ENCODE data around the gene TNS2. TPM values are rescaled to one million over a fixed set of nuclear protein-coding genes. Genes with fewer than 3 reads are reported as not detected.

The TNS2 gene
- polyA plus RNA-seq, 3 donors = 53.4 to 562 (median 225) TPM

DNA sequence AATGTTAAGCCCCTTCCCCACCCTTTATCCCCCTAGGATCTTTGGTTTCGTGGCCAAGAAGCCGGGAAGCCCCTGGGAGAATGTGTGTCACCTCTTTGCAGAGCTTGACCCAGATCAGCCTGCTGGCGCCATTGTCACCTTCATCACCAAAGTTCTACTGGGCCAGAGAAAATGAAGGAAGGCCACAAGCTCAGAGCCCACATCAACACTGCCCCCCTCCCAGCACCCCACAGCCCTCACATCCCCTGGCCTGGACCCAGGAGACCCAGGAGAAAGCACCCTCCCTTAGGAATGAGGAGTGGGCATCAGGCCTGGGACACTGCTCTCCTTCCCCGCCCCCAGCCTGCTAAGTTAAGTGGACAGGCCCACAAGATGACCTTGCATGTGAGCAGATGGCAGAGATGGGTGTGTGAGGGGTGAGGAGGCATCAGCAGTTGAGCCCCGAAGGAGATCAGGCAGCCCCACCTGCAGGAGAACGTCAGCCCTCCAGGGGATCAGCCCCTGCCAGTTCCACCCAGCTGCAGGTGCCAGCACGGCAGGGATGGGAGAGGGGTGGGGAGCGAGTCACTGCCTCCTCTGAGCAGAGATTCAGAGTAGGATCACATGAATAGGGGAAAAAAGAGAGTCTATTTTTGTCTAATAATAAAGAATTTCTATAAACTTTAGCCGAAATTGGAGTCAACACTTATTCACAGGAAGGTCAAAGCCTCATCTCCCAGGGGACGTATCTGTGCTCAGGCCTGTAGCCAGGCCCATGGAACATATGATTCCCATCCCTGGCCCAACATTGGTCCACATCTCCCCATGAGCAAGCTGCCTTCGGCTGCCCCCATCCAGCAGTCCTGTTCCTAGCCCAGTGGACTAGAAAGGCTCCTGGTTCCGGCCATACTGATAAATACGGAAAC lies 14.1 kb downstream of the TNS2 start:
- WGBS, 3 donors = 48 to 64% (median 58%) methylated on average over 13 of the region's 13 CpGs
- H3K27ac ChIP-seq (ENCODE audit: low read depth, low read length) = no peak overlapping the region

- WGBS, 3 donors = 62 to 86% (median 68%) methylated on average over 11 of the region's 11 CpGs
Measured at GRCh38 chr12:53064613-53065436, 15.0 kb downstream of the TNS2 start.

DNA sequence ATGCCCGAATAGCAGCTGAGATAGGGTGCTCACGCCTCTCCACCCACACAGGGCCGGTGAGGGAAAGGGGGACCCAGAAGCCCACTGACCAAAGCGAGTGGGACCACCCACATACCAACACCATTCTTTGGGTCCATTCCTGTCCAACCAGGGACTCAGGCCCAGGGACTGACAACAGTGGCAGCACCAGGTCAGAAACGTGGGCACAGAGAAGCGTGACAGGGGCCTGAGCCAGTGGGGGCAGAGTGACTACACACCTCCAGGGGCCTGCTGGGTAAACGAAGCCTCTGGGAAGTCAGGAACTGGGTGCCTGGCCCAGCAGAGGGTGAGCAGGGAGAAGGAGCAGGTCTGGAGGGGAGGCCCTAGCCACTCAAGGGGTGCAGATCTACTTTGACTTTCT lies 15.6 kb downstream of the TNS2 start:
- H3K27ac ChIP-seq (ENCODE audit: low read depth, low read length) = no peak overlapping the region
- 64 to 79% (median 72%) methylated on average over 7 of the region's 7 CpGs for WGBS, 3 donors

More at GRCh38 chr12:53064613-53065436, 15.0 kb downstream of the TNS2 start:
- no peak overlapping the region for H3K27ac ChIP-seq (ENCODE audit: low read depth, low read length)

- peak overlapping the region; percentile 65 for H3K27ac ChIP-seq (ENCODE audit: low read depth, low read length)
- 29 to 44% (median 31%) methylated on average over 24 of the region's 24 CpGs for WGBS, 3 donors
Measured at GRCh38 chr12:53065975-53066931, 16.4 kb downstream of the TNS2 start.

DNA sequence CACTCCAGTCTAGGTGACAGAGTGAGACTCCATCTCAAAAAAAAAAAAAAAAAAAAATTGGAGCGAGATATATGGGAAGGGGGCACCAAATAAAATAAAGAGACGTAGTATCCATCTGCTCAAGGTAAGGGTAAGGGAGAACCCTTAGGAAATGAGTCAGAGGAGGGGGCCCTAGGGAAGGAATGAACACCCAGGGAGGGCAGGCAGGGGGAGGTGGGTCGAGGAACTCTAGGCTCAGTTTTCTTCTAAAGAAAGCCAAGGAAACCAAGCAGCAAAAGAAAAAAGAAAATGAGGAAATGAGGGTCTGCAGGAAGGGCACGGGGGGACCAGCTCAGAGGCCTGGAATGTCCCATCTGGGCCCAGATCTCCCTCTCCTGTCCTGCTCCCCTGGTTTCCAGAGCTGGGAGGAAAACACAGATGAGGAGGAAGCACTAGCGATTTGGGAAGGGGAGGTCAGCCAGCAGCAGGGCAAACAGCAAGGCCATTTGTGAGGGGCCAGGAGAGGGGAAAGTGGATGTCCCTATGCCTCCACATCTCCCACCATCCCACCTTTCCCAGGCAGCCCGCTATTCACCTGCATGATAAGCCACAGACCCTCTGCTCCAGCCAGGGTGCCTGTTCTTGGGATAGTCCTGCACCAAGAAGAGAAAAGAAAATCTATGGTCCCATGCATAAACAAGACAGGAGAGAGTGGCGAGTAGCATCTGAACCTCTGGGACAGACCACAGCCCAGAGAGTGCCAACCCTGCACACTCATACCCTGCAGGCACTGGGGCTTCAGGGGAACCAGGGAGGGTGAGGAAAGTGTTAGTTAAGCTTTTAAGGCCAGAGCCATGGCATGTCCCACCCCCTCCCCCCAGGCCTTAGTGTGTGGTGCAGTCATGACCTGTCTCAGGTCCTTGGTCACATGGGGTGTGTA lies 17.5 kb downstream of the TNS2 start:
- no peak overlapping the region for H3K27ac ChIP-seq (ENCODE audit: low read depth, low read length)
- 71 to 86% (median 72%) methylated on average over 6 to 7 of the region's 7 CpGs for WGBS, 3 donors

DNA sequence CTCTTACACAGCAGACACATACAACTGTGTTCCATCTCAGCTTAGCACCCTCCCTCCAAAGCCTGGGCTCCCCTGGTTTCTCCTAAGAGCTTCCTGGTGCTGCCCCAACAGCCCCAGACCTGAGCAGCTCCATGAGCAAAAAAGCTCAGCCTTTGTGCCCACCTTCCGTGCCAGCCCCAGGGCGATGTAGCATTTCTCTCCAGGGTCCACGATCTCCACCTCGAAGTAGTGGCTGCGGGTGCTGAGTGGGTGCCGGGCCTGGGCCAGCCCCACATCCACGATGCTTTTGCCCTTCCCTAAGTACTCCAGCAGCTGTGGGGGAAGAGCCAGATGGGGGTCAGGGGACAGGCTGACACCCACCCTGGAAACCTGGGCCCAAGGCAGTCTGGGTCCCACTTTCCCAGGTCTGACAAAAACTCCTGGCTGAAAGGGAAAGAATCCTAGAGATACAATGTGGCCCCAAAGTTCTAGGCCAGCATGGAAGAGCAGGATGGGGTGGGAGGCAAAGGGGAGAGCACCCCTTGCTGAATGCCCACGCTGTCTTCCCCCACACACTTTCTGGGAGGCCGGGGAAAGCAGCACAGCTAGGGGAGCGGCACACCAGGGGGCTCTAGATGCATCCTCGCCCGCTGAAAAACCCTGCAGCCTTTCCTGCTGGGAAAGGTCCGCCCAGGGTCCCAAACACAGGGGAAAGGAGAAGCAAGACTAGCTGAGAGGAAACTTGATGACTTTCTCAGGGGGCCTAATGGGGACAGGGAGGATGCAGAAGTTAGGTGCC lies 18.3 kb downstream of the TNS2 start:
- 80 to 89% (median 81%) methylated on average over 13 of the region's 13 CpGs for WGBS, 3 donors
- H3K27ac ChIP-seq (ENCODE audit: low read depth, low read length) = no peak overlapping the region

DNA sequence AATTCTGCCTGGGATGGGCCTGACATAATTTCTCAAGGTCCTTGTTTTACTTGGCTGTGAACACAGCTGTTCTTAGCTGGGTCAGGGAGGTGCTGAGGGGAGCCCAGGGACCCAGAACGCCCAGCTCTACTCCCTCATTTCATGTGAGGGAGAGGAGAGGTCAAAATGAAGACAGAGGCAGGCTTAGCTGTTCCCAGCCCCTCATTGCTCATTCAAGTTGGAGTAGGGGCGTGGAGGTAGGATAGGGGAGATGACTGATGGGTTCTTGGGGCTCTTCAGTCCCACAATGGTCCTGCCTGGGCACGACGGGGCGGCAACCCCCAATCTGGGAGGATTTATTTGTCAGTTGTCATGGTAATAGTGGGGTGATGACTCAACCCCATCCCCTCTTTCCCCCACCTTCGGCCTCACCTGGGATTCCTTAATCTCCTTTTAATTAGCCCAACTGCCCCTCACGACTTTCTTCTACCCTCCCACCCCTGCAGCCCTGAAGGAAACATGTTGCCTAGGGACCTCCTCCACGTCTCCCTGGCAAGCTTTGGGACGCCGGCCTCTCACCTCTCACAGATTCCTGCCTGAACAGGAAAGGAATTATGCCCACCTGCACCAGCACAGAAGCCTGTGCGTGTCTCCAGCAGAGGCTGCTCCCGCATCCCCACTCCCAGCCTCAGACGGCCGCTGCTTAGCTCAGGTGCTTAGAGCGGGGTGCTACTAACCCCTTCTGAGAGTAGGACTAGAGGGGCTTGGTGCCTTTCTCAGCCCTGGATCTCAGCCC lies 19.1 kb downstream of the TNS2 start:
- WGBS, 3 donors = 64 to 75% (median 69%) methylated on average over 13 to 15 of the region's 15 CpGs
- H3K27ac ChIP-seq (ENCODE audit: low read depth, low read length) = no peak overlapping the region

- no peak overlapping the region for H3K27ac ChIP-seq (ENCODE audit: low read depth, low read length)
- 54 to 78% (median 62%) methylated on average over 12 of the region's 12 CpGs for WGBS, 3 donors
Measured at GRCh38 chr12:53069621-53070410, 20.0 kb downstream of the TNS2 start.

- 70 to 91% (median 90%) methylated on average over 7 of the region's 7 CpGs for WGBS, 3 donors
- H3K27ac ChIP-seq (ENCODE audit: low read depth, low read length) = no peak overlapping the region
Measured at GRCh38 chr12:53070877-53071492, 21.1 kb downstream of the TNS2 start.

DNA sequence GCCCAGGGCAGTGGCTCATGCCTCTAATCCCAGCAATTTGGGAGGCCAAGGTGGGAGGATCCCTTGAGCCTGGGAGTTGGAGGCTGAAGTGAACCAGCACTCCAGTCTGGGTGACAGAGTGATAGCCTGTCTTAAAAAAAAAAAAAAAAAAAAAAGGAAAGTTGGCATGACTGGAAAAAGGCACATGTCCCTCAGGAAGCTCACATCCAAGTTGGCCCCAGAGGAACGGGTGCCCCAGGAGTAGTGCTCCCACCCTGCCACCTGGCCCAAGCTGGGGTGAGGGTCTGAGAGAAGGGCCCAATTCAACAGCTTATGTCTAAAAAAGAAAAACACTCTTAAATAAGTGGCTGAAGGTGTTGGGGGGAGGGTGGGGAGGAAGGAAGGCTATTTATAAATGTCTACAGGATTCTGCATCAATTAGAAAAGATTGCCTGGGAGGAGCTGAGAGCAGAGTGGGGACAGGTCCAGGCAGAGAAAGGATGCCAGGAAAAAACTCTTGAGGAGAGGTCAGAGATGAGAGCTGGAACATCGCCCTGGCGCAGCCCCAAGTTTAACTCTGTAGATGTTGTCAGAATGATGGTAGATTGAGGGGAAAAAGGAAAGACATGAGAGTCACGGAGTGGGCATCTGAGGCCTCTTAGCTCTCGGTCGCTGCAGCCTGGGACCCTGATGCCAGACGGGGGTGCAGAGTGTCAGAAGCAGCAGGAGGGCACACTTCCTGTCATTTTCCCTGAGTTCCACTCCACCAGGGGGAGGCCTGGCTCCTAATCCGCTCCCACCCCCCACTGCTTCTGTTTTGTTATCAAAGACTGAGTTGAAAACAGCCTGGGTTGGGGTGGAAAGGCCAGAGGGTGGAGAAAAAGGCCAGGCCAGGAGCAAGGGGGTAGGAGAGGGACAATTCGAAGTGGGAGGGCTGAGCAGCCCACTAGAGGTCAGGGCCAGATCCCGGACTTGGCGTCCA lies 22.0 kb downstream of the TNS2 start:
- H3K27ac ChIP-seq (ENCODE audit: low read depth, low read length) = no peak overlapping the region
- WGBS, 3 donors = 39 to 73% (median 40%) methylated on average over 11 of the region's 11 CpGs

GRCh38 chr12:53073881-53074280 lies 24.0 kb downstream of the TNS2 start:
- no peak overlapping the region for H3K27ac ChIP-seq (ENCODE audit: low read depth, low read length)
- WGBS, 3 donors = 30 to 54% (median 46%) methylated on average over 6 of the region's 6 CpGs

GRCh38 chr12:53074283-53074998 lies 24.6 kb downstream of the TNS2 start:
- 83 to 88% (median 87%) methylated on average over 11 of the region's 11 CpGs for WGBS, 3 donors
- H3K27ac ChIP-seq (ENCODE audit: low read depth, low read length) = no peak overlapping the region

- 90 to 97% (median 96%) methylated on average over 3 of the region's 3 CpGs for WGBS, 3 donors
- no peak overlapping the region for H3K27ac ChIP-seq (ENCODE audit: low read depth, low read length)
Measured at GRCh38 chr12:53074999-53075370, 25.1 kb downstream of the TNS2 start.

Measured in adipose tissue (tissue), 3 donors.